Kidney glomerular epithelial cell (primary cell): ENCODE results near the gene ZNF280D.
A peak's percentile ranks its signal among the peaks of the same experiment; 100 is the strongest.
"Not testable (repeated sequence)": the region's sequence is repeated elsewhere in the genome, so short reads cannot be mapped to it uniquely, and the experiment has no call there.

Experiments
- DNase-seq: peaks from one replicate; lab custom pipeline; 2025; lab: John Stamatoyannopoulos, UW

ZNF280D gene

DNA sequence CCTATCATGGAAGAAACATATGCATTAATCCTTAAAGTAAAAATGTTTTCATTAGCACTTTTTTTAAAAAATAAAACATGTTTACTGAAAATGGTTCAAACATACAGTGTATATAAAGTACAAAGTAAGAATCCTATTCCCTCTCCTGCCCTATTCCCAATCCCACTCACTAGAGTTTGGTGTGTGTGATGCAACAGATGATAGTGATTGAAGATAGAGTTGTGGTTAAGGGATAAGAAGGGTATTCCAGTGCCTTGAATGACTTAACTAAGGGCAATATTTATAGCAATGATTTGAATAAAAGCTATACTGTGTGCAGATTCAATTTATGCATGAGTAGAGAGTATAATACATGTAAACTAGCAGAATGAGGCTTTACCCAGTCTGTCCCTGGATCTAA lies 18.1 kb downstream of the ZNF280D start:
- DNase-seq = no peak

DNA sequence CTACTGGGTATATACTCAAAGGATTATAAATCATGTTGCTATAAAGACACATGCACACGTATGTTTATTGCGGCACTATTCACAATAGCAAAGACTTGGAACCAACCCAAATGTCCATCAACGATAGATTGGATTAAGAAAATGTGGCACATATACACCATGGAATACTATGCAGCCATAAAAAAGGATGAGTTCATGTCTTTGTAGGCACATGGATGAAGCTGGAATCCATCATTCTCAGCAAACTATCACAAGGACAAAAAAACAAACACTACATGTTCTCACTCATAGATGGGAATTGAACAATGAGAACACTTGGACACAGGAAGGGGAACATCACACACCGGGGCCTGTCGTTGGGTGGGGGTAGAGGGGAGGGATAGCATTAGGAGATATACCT lies 23.8 kb downstream of the ZNF280D start:
- not testable (repeated sequence) for DNase-seq

DNA sequence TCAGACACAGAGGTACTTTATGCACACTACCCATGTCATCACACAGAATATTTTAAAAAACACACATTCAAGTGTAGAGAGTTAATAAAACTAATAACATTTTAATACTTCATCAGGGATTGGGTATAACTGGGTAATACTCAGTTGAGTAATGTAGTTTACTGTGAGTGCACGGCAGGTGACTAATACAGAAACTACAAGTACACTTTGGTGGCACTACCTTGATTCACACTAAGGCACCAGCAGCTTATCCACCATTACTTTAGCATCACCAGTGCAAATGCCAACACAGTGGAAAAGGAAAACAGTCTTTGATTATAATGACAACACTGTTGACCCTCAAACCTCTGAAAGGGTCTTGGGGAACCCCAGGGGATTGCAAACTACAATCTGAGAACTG lies 33.6 kb downstream of the ZNF280D start:
- no peak for DNase-seq

DNA sequence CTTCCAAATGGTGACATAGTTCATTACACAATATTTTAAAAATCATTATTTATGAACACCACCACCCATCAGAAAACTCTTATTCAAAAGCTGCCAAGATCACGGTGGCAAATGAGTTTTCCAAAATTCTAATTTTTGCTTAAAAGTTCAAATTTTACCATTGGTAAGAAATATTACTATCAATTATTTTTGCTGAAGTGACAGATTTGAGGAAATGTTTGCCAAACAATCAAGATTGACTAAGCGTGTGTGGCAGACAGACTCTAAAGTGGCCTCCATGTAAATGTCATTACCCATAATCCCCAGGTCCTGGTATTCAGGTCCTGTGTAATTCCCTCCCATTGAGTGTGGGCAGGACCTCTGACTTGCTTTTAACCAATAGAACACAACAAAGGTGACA lies 35.0 kb downstream of the ZNF280D start:
- DNase-seq = no peak

DNA sequence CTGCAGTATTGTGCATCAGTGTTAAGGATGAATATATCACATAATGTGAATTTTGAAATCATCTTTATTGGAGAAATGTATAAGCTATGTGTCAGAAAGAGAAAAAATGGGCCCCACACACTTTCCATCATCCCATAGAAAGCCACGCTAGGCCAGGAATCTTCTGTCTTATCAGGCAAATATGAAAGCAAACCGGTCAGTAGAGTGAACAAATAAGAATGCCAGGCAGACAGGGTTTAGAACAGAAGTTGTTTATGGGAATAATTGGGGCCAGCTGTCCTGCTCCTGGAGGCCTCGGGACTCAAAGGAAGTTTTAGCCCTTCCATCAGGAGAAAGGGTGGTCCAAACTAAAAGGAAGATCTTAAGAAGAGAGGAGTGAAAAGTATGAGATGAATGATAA lies 39.5 kb downstream of the ZNF280D start:
- DNase-seq = no peak

DNA sequence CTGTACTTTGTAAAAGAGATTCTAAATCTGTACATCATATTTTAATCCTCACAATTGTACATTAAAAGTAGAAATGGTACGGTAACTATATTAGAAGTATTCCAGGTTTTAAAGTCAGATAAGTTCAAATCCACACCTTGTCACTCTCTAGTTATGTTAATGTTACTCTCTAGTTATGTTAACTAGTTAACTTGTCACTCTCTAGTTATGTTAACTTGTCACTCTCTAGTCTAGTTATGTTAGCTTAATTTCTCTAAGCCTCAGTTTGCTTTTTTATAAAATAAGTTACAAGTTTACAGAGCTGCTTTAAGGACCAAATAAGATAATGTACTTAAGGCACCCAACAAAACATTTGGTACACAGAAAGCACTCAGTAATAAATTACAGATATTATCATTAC lies 42.6 kb downstream of the ZNF280D start:
- no peak for DNase-seq

DNA sequence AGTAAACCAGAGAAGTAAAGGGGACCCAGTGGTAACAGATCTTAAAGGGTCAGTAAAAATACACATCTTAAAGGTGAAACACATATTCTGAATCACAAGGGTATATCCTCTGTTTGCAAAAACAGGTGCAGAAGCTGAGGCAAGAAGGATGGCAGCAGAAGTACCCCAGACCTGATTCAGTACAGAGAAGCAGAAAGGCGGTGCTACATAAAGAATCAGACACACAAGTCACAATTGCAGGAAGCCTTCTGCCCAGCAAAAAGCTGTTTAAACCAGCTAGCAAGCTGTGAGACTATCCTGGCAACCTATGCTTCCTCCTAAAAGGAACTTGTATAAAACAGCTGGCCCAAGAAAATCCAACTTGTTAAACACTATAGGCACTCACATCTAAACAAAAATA lies 49.4 kb downstream of the ZNF280D start:
- DNase-seq = no peak

DNA sequence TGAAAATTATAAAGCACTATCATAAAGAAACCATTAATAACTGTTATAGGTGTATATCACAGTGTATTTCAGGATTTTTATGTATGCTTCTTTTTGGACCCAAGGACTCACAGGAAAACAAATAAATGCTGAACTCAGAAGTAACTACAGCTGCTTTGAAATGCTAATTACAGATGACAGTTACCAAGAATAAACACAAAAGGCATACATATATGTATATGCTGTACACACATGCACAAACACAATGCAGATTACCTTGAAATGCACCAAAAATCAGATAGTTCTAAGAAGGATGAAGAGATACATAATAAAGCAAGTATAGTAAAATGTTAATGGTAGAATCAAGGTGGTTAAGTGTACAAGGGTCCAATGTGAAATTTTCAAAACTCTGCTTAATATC lies 52.2 kb downstream of the ZNF280D start:
- DNase-seq = no peak

DNA sequence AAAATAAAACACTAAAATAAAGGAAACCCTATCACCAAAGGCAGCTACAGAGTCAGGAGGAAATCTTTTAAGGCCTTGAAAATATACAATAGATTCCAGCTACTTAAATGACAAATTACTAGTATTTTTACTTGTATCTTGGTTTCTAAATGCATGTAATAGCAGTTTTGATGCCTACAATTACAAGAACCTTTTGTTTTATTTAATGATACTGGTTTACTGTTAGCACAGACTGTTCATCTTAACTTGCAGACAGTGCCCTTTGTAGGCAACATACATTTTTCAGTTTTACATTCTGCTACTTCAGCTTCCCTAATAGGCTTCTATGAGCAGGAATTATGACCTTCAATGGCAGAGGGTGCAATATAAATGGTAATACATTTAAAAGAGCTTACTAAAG lies 54.1 kb downstream of the ZNF280D start:
- no peak for DNase-seq

DNA sequence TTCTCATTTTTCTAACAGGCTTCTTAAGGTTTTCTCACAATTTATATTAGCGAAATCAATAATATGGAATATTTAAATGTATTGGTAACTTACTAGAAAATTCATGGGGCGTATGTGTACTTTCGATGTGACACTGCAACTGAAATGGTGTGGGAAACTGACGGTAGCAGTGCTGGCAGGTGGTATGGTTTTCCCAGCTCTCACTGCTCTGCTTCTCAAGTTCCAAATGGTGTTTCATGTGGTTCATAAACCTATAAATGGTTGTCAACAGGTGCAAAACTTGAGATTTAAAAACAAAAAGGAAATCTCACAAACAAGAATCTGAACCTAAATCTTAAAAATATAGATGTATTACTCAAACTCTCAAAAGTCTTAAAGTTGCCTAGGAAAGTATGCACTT lies 54.7 kb downstream of the ZNF280D start:
- no peak for DNase-seq

DNA sequence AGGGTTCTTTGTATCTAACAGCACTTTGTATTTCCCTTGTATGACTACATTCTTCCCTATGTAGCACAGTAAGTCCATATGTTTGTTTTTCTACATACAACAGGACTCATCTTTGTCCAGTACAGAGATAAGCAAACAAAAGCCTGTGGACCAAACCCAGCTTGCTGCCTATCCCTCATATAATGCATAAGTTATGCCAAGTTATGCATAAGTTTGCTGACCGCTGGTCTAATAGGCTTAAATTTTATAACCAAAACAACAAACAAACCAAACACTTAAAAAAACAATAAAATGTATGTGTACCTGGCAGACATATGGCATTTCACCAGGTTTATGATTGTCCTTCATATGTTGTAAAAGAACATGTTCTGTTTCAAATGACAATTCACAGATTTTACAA lies 56.0 kb downstream of the ZNF280D start:
- no peak for DNase-seq

DNA sequence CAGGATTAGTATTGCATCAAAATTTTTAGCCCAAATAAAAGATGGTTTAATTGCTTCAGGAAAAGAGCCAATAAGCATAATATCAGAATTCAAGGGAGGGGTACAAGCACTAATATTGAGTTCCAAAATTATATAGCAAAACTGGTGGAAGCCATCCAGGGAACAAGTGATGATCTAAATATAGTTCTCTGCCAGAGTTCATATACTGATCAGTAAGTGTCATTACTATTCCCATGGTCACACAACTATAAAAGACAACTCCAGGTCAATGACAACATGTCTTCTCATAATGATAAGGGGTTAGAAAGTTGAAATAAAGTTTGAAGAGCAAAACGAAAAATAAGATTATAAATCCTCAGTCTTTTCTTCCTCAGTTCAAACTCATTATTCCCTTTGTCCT lies 57.4 kb downstream of the ZNF280D start:
- DNase-seq = no peak

DNA sequence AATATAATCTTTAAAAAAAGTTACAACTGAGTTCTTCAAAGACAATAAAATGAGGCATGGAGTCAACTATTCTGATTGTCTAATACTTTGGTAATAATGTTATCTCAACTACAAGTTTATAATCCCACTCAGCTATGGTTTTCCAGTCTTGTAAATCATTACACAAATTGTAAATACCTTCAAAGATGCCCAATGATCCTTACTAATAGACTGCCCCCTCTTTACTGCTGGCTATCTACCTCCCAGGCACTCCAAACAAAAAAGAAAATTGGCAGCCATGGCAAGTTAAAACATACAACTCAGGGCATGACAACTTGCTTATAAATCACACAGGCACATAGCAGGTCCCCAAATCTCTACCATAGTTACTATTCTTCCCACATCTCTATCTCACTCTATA lies 58.5 kb downstream of the ZNF280D start:
- DNase-seq = peak; percentile 3

DNA sequence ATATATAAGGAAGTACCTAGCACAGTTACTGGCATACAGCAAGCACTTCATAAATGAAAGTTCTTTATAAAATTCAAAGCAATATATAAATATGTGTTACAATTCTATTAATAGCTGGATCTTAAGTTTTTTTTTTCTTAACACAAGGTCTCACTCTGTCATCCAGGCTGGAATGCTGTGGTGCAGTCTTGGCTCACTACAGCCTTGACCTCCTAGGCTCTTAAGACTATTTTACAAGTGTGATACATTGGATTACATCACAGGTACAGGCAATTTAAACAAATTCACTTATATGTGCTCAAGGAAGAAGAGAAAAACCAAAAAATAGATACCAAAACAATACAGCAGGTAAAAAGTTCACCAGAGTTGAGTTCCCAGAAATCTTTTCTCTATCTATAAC lies 60.6 kb downstream of the ZNF280D start:
- no peak for DNase-seq

DNA sequence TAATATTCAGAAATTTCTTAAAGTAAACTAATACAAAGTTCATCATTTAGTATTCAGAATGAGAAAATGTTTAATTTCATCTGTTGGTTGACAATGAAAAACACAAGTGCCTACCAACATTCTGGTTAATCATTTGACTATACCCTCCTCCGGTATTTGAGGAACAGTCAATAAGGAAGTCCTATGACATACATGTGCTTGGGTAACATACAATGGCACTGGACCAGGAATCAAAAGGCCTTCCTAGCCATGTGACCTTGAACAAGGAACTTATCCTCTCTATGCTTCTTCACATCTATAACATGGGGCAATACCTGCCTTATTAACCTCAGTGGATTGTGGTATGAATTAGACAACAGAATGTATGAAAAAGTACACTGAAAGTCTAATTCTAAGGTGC lies 65.8 kb downstream of the ZNF280D start:
- DNase-seq = no peak

DNA sequence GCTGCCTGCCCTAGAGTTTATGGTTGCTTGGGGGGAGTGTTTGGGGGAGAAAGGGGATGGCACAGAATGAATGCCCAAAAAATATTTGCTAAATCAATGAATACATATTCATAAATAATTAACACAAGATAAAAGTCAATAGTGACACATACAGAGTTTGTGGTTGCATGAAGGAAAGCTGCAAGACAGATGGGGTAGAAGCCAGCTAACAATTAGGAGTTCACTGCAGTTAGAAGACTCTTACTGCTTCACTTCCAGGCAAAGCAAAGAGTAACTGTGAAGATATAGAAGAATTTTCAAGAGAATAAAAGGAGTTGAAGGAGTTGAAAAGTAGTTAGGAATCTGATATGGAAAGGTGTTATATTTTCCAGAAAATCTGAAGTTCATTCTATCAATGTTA lies 72.4 kb downstream of the ZNF280D start:
- DNase-seq = no peak

DNA sequence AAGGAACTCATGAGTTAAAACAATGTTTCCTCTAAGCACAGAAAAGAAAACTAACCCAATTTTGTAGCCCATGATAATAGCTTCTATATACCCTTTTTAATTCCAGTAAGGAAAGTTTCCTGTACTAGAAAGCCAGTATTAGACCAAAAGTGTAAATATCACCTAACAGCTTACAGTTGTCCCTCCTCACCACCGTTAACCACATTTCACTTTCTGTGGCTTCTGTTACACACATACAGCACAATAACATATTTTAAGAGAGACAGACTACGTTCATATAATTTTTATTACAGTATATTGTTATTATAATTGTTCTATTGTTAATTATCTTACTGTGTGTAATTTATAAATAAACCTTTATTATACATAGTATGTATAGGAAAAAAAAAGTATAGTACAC lies 74.1 kb downstream of the ZNF280D start:
- DNase-seq = no peak

DNA sequence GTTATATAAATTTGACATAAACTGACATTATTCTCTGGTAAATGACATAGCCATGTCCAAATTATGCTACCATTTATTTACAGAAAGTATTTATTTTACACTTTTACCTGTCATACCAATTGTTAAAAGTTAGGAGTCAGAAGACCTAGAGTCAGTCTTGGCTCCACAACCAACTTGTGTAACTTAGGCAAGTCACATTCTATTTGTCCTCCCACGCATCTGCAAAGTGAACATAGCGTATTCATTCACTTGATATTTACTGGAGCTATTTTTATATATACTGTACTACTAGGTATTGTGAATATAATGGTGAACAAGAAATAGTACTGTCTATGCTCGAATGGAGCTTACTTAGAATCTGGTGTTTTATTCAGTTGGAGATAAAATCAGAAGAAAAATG lies 78.7 kb downstream of the ZNF280D start:
- DNase-seq = no peak

DNA sequence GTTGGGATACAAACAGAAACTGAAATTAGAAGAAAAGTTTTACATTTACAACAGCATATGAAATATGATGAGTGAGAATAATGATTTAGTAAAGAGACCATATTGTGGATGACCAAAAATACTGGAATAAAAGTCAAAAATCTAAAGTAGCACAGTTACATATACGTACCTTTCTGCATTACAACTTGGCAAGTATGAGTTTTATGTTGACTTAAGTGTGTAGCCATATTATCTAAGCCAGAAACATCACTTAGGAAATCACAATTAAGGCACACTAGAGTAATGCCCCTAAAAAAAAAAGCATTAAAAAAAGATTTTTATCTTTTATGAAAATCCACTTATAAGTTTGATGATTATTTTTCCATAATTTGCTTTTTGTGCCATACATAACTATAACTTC lies 79.1 kb downstream of the ZNF280D start:
- DNase-seq = no peak

DNA sequence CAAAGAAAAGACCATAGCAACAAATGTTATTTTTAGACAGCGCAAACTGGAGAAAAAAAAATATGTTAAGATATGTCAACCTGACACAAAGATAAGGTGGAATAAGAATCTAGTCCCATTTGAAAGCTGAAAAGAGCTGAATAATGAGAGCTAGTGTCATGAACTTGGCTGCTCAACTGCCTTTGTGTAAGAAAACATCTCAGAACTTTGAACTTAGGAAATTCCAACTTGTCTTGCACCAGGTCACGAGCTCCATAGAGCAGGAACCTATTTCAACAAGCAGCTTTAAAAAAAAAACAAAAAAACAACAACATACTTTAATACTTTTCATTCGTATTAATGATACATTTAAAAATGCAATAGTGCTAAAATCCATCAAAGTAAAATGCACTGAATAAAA lies 79.5 kb downstream of the ZNF280D start:
- no peak for DNase-seq

DNA sequence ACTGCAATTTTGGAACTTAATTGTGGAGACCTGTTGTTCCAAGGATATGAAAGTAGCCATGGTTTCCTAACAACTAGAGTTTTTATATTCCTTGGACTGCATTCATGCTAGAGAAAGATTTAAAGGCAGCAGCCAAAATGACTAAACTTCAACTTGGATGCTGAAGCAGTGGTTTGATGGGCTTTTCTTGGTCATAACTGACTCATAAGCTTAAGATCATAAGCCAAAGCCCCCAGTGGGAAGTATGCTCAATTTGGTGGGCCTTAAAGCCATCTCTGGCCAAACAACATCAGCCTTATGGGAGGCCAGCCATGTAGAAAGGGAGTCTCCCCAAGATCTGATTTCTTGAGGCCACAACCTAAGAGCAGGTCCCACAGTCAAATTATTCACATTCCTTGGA lies 80.2 kb downstream of the ZNF280D start:
- DNase-seq = no peak

DNA sequence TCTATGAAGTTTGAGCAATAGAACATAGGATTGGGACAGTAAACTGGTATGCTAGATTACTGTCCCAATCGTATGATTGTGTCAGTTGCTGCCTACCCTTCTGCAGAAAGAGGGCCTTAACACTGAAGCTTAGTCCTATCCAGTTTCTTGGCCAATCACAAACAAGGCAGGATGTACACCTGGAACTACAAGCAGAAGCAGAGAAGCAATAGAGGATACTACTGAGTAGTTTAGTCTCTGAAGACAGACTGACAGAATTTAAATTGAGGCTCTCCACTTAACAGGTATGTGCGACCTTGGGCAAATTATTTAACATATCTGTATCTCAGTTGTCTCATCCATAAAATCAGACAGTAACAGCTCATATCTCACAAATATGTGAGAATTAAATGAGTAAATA lies 85.0 kb downstream of the ZNF280D start:
- no peak for DNase-seq

DNA sequence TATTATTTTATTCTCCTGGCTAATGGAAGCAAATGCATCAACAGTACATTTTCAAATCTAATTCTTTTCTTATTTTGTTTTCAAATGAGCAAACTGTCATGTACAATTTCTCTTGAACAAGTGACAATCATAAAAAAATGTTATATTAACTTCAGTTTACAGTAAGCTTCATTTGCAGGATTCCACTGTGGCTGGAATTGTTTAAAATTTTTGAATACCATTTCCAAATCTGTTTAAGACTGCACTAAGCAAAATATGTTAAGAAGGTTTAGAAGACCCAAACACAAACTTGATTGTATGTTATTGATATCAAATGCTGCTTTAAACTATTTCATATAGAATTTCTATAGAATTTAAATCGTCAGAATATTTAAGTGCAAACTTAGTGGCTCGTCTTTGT lies 92.8 kb downstream of the ZNF280D start:
- DNase-seq = no peak

DNA sequence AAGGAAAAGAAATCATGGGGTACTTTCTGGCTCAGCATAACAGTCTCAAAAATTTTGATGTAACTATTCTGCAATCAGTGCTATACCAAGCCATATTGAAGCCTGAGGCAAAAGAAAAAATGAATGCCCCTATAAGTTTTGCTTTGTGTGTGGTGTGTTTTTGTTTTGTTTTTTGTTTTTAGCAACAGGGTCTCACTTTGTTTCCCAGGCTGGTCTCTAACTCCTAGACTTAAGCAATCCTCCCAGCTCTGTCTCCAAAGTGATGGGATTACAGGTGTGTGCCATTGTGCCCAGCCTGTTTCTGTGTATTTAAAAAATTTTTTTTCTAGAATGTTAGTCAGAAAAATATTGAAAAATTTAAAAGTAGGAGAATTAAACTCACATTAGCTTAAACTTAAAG lies 93.2 kb downstream of the ZNF280D start:
- DNase-seq = no peak

DNA sequence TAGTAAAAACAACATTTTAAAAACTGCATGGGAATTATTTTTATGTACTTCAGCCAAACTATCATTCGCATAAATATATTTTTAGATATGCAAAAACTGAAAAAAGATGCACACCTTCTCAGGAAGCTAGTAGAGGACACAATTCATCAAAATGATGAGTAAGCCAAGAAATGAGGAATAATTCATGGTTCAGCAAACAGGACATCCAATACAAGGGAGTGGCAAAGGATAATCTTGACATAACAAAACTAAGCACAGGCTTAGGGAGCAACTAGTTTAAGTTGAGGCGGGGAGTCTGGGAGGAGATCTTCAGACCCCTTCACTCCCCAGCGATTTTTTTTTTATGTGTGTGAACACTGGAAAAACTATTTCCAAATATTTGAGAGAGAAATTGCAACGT lies 93.7 kb downstream of the ZNF280D start:
- no peak for DNase-seq
